IMR-90 (cell line): ENCODE data around the gene B4GALNT1. TPM values are rescaled to one million over a fixed set of nuclear protein-coding genes. Genes with fewer than 3 reads are reported as not detected.

Experiments used
- ATAC-seq: fragments of 200-7000 bp; cut with Tn5 transposase; 2 replicates; pipeline ENCODE4 v1.9.1; 2020; ENCODE audit warnings: low read depth, mild to moderate bottlenecking, moderate library complexity
- BruUV-seq: library from RNA; stranded (reverse); fragments of 400-500 nt; replicated peaks from 2 replicates; lab custom pipeline; 2021; lab: Mats Ljungman, UMichigan
- CTCF ChIA-PET: fragments of 300-600 bp; formaldehyde crosslinking; extraction: SDS; loops from one replicate; lab custom pipeline; 2021; ENCODE audit warnings: antibody characterized with exemption; lab: Yijun Ruan, JAX
- POLR2A ChIA-PET: fragments of 300-600 bp; sonication (Branson Sonifier 250); formaldehyde crosslinking; loops from one replicate; lab custom pipeline; 2022; ENCODE audit warnings: antibody characterized with exemption; ENCODE audit not compliant: unreplicated experiment; lab: Charles Lee
- DNase-seq: peaks from one replicate; pipeline ENCODE4 v3.0.0; 2013
- H2AFZ ChIP-seq: replicated peaks from 2 replicates; pipeline ENCODE3; 2013; ENCODE audit warnings: low read length, mild to moderate bottlenecking; ENCODE audit not compliant: poor library complexity
- H2AK5ac ChIP-seq: 2 replicates; pipeline ENCODE4 v1.6.1; 2013; ENCODE audit warnings: low read depth, low read length, inconsistent platforms
- H2AK9ac ChIP-seq: replicated peaks from 2 replicates; pipeline ENCODE3; 2013; ENCODE audit warnings: mild to moderate bottlenecking, low read depth, low read length, moderate library complexity; ENCODE audit not compliant: poor library complexity
- H2BK120ac ChIP-seq: 2 replicates; pipeline ENCODE4 v1.6.1; 2013; ENCODE audit warnings: low read depth, low read length, inconsistent platforms
- H2BK15ac ChIP-seq: 3 replicates; pipeline ENCODE4 v1.6.1; 2013; ENCODE audit warnings: low read depth, low read length, inconsistent platforms
- H2BK20ac ChIP-seq: 2 replicates; pipeline ENCODE4 v1.6.1; 2013; ENCODE audit warnings: low read depth, mild to moderate bottlenecking, inconsistent platforms, low read length, moderate library complexity
- H2BK5ac ChIP-seq: 2 replicates; pipeline ENCODE4 v1.6.1; 2013; ENCODE audit warnings: mild to moderate bottlenecking, low read depth, low read length, inconsistent platforms; ENCODE audit not compliant: poor library complexity, severe bottlenecking
- H3K14ac ChIP-seq: replicated peaks from 2 replicates; pipeline ENCODE4 v1.6.1; 2013; ENCODE audit warnings: low read depth, low read length, inconsistent platforms
- H3K18ac ChIP-seq: 2 replicates; pipeline ENCODE4 v1.6.1; 2013; ENCODE audit warnings: low read depth, low read length, control low read depth
- H3K23ac ChIP-seq: 2 replicates; pipeline ENCODE4 v1.6.1; 2013; ENCODE audit warnings: low read depth, low read length, inconsistent platforms
- H3K27ac ChIP-seq: 2 replicates; pipeline ENCODE4 v1.5.1; 2013; ENCODE audit warnings: mild to moderate bottlenecking, control low read depth, low read length; ENCODE audit not compliant: insufficient read depth
- H3K27me3 ChIP-seq: 2 replicates; pipeline ENCODE4 v1.6.1; 2013; ENCODE audit warnings: low read length; ENCODE audit not compliant: control insufficient read depth, insufficient read depth
- H3K36me3 ChIP-seq: 2 replicates; pipeline ENCODE4 v1.6.1; 2013; ENCODE audit warnings: low read length, mixed read lengths; ENCODE audit not compliant: control insufficient read depth, insufficient read depth
- H3K4ac ChIP-seq: 2 replicates; pipeline ENCODE4 v1.6.1; 2013; ENCODE audit warnings: low read depth, low read length, inconsistent platforms
- H3K4me1 ChIP-seq: 2 replicates; pipeline ENCODE4 v1.6.1; 2013; ENCODE audit warnings: low read length, mixed read lengths; ENCODE audit not compliant: control insufficient read depth, insufficient read depth
- H3K4me2 ChIP-seq: 2 replicates; pipeline ENCODE4 v1.6.1; 2013; ENCODE audit warnings: low read depth, mild to moderate bottlenecking, control low read depth, low read length, moderate library complexity
- H3K4me3 ChIP-seq: 2 replicates; pipeline ENCODE4 v1.5.1; 2013; ENCODE audit warnings: low read depth, mild to moderate bottlenecking, control low read depth, low read length, moderate library complexity; ENCODE audit not compliant: insufficient read depth
- H3K56ac ChIP-seq: 2 replicates; pipeline ENCODE4 v1.6.1; 2013; ENCODE audit warnings: low read length, inconsistent platforms; ENCODE audit not compliant: insufficient read depth; ENCODE audit errors: extremely low read depth
- H3K79me1 ChIP-seq, 2 experiments: 2 replicates each; pipeline ENCODE4 v1.6.1; 2013; ENCODE audit warnings: low read length in 2 of 2, inconsistent platforms in 1 of 2, low read depth in 1 of 2
- H3K9ac ChIP-seq: 2 replicates; pipeline ENCODE4 v1.6.1; 2013; ENCODE audit warnings: low read depth, low read length, control low read depth
- H3K9me1 ChIP-seq: 2 replicates; pipeline ENCODE4 v1.6.1; 2013; ENCODE audit warnings: low read length, inconsistent platforms; ENCODE audit not compliant: insufficient read depth
- H3K9me3 ChIP-seq: 2 replicates; pipeline ENCODE4 v1.6.1; 2013; ENCODE audit warnings: low read length; ENCODE audit not compliant: control insufficient read depth, insufficient read depth
- H4K20me1 ChIP-seq: 2 replicates; pipeline ENCODE4 v1.6.1; 2013; ENCODE audit warnings: low read length, inconsistent platforms; ENCODE audit not compliant: insufficient read depth
- H4K5ac ChIP-seq: 2 replicates; pipeline ENCODE4 v1.6.1; 2013; ENCODE audit warnings: mild to moderate bottlenecking, low read depth, low read length, control low read depth
- H4K8ac ChIP-seq, 2 experiments: 2 replicates each; pipeline ENCODE4 v1.6.1; 2013; ENCODE audit warnings: low read depth in 2 of 2, low read length in 2 of 2, control low read depth in 1 of 2, inconsistent platforms in 1 of 2
- H4K91ac ChIP-seq: 2 replicates; pipeline ENCODE4 v1.6.1; 2013; ENCODE audit warnings: low read depth, low read length, inconsistent platforms; ENCODE audit not compliant: insufficient read depth
- CEBPB ChIP-seq: IDR thresholded peaks from 2 replicates; pipeline ENCODE4 v1.6.1; 2012; ENCODE audit warnings: low read depth, low read length, improper control_type of control experiment
- CHD1 ChIP-seq: IDR thresholded peaks from 2 replicates; pipeline ENCODE4 v1.6.1; 2012; ENCODE audit warnings: low read depth, low read length, improper control_type of control experiment
- MAFK ChIP-seq: IDR thresholded peaks from 2 replicates; pipeline ENCODE4 v1.6.1; 2012; ENCODE audit warnings: low read depth, low read length, improper control_type of control experiment
- MAZ ChIP-seq: IDR thresholded peaks from 2 replicates; pipeline ENCODE4 v1.6.1; 2012; ENCODE audit warnings: low read depth, mild to moderate bottlenecking, low read length, improper control_type of control experiment, moderate library complexity, borderline replicate concordance
- NFE2L2 ChIP-seq: fragments of 150-350 bp; IDR thresholded peaks from 2 replicates; pipeline ENCODE4 v1.6.1; 2016; ENCODE audit warnings: low read depth, mild to moderate bottlenecking, low read length
- POLR2A ChIP-seq: IDR thresholded peaks from 2 replicates; pipeline ENCODE4 v1.6.1; 2012; ENCODE audit warnings: mild to moderate bottlenecking, low read depth, low read length
- RCOR1 ChIP-seq: IDR thresholded peaks from 2 replicates; pipeline ENCODE4 v1.6.1; 2012; ENCODE audit warnings: mild to moderate bottlenecking, low read length, improper control_type of control experiment; ENCODE audit not compliant: insufficient replicate concordance
- RFX5 ChIP-seq: IDR thresholded peaks from 2 replicates; pipeline ENCODE4 v1.8.0; 2012; ENCODE audit warnings: low read depth, mild to moderate bottlenecking, low read length, moderate library complexity
- USF2 ChIP-seq: fragments of 150-350 bp; IDR thresholded peaks from 2 replicates; pipeline ENCODE4 v1.6.1; 2017; ENCODE audit warnings: mild to moderate bottlenecking, antibody characterized with exemption, low read length, low read depth
- WGBS, 2 experiments: methylation state at CpG; one replicate each; pipeline versions ENCODE4 v1.1.5 to v1.1.7; 2013; ENCODE audit warnings: missing lambda C conversion rate in 2 of 2; ENCODE audit not compliant: insufficient read length in 1 of 2; ENCODE audit errors: extremely low coverage in 2 of 2; 5-methylcytosine and 5-hydroxymethylcytosine counted together
- dilution Hi-C: fragments of 300-500 bp; cut with HindIII; formaldehyde crosslinking; loops from one replicate; pipeline ENCODE4 v1.14.3; 2018; ENCODE audit warnings: low sequenced_read_pairs; ENCODE audit not compliant: unreplicated experiment
- in situ Hi-C: fragments of 300-500 bp; cut with MboI; formaldehyde crosslinking; loops from 3 replicates; pipeline ENCODE4 v1.14.3; 2019; ENCODE audit warnings: low sequenced_read_pairs, inconsistent platforms, mixed read lengths
- intact Hi-C: fragments of 100-400 bp; cut with micrococcal nuclease; formaldehyde crosslinking; loops from 2 replicates; pipeline ENCODE4 v1.10.0; 2022
- polyA plus RNA-seq, 3 experiments: library from polyadenylated mRNA; depleted of rRNA; stranded (reverse); fragments of >200 nt; gene quantifications; 2 replicates each; pipeline ENCODE4 v1.2.3, GENCODE V29; 2012; ENCODE audit warnings: low replicate concordance in 1 of 3
- total RNA-seq: library from RNA; depleted of rRNA; stranded (reverse); fragments of >200 nt; gene quantifications from 2 replicates; pipeline ENCODE4 v1.2.3, GENCODE V29; 2012
- TF ChIP-seq, protein P1 (sequence below): conservative IDR thresholded peaks from 2 replicates; pipeline ENCODE4 v1.5.1; 2012; ENCODE audit warnings: mild to moderate bottlenecking, low read depth, low read length, improper control_type of control experiment

B4GALNT1 gene
- total and polyA plus RNA-seq, 2 of the 4 experiments (the other 2 are of a cell fraction): 0.18 to 0.62 TPM

GRCh38 chr12:57623811-57624390 lies 9.1 kb downstream of the B4GALNT1 start:
- WGBS, 2 experiments: 90% methylated on average over 2 of the region's 5 CpGs; no CpG with 5 or more reads in 1 of the 2 experiments
- H3K14ac ChIP-seq: no peak overlapping the region
- H3K4ac ChIP-seq: no peak overlapping the region
- dilution Hi-C loops: no loop called here
- H3K36me3 ChIP-seq: peaks cover 3% of the 10 kb centered on the region; the same call in 1 of the 2 replicates
- no peak overlapping the region for H3K27ac ChIP-seq
- H3K23ac ChIP-seq: no peak overlapping the region
- peaks cover 76% of the 10 kb centered on the region for H3K27me3 ChIP-seq
- DNase-seq (no peak), ATAC-seq (no peak)
- H2BK15ac ChIP-seq: no peak overlapping the region
- H4K20me1 ChIP-seq: peaks cover 4% of the 10 kb centered on the region; the same call in 1 of the 2 replicates
- POLR2A ChIA-PET: no interaction called here
- no peak overlapping the region for H2AK9ac ChIP-seq
- no peaks in the 10 kb centered on the region for H3K9me3 ChIP-seq
- no peak overlapping the region for H2AK5ac ChIP-seq
- CTCF ChIA-PET: interaction anchor here (0.5 to 0.6 kb wide), 2 partner anchors 11 to 983 kb away, joined by 4 read pairs; no protein-coding TSS in a partner anchor
- no peak overlapping the region for H4K8ac ChIP-seq
- in situ Hi-C loops: loop anchor here (5.0 kb wide), 1 partner anchor 42 kb away; no protein-coding TSS in a partner anchor
- H3K4me3 ChIP-seq: no peak overlapping the region
- H2BK120ac ChIP-seq: no peak overlapping the region
- no peak overlapping the region for H2BK20ac ChIP-seq
- no peak overlapping the region for H3K56ac ChIP-seq
- no peaks in the 10 kb centered on the region for H3K79me1 ChIP-seq
- H4K5ac ChIP-seq: no peak overlapping the region
- no peak overlapping the region for H2BK5ac ChIP-seq
- H3K9ac ChIP-seq: no peak overlapping the region
- BruUV-seq: no TSS peak
- intact Hi-C loops: loop anchor here (5.0 kb wide), 1 partner anchor 162 kb away; no protein-coding TSS in a partner anchor
- H3K4me2 ChIP-seq: no peak overlapping the region
- H3K18ac ChIP-seq: no peak overlapping the region
- no peak overlapping the region for H2AFZ ChIP-seq
- H3K4me1 ChIP-seq: no peaks in the 10 kb centered on the region; the same call in 1 of the 2 replicates
- H3K9me1 ChIP-seq: peaks cover 4% of the 10 kb centered on the region; the same call in 1 of the 2 replicates
- TF ChIP-seq POLR2A: no peak
- TF ChIP-seq USF2: no peak
- TF ChIP-seq MAFK: no peak
- no peak for TF ChIP-seq CEBPB
- no peak for TF ChIP-seq RFX5
- no peak for TF ChIP-seq RCOR1
- TF ChIP-seq MAZ: no peak
- TF ChIP-seq, protein P1, sequence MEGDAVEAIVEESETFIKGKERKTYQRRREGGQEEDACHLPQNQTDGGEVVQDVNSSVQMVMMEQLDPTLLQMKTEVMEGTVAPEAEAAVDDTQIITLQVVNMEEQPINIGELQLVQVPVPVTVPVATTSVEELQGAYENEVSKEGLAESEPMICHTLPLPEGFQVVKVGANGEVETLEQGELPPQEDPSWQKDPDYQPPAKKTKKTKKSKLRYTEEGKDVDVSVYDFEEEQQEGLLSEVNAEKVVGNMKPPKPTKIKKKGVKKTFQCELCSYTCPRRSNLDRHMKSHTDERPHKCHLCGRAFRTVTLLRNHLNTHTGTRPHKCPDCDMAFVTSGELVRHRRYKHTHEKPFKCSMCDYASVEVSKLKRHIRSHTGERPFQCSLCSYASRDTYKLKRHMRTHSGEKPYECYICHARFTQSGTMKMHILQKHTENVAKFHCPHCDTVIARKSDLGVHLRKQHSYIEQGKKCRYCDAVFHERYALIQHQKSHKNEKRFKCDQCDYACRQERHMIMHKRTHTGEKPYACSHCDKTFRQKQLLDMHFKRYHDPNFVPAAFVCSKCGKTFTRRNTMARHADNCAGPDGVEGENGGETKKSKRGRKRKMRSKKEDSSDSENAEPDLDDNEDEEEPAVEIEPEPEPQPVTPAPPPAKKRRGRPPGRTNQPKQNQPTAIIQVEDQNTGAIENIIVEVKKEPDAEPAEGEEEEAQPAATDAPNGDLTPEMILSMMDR: no peak
- TF ChIP-seq NFE2L2: no peak
- TF ChIP-seq CHD1: no peak
- no peak overlapping the region for H4K91ac ChIP-seq
